MCF 10A (cell line): ENCODE results near the gene ANKRD49. TPM values are rescaled to one million over a fixed set of nuclear protein-coding genes. Genes with fewer than 3 reads are reported as not detected.

Experiments
- BruUV-seq: library from RNA; stranded (reverse); fragments of 400-500 nt; replicated peaks from 2 replicates; lab custom pipeline; 2021; lab: Mats Ljungman, UMichigan
- CTCF ChIA-PET: fragments of 300-600 bp; sonication (Branson Sonifier 250); formaldehyde crosslinking; extraction: SDS; loops from one replicate; lab custom pipeline; 2021; ENCODE audit warnings: antibody characterized with exemption, inconsistent platforms; lab: Yijun Ruan, JAX
- POLR2A ChIA-PET: fragments of 300-600, 350-650 bp; sonication (Branson Sonifier 250); formaldehyde crosslinking; extraction: SDS; loops from one replicate; lab custom pipeline; 2020; ENCODE audit warnings: antibody characterized with exemption, inconsistent platforms; lab: Yijun Ruan, JAX
- DNase-seq: peaks from one replicate; pipeline ENCODE4 v3.0.0-alpha.2; 2018; ENCODE audit not compliant: unreplicated experiment
- H3K27ac Mint-ChIP-seq: one replicate; pipeline ENCODE4 v1.8.0; 2022; ENCODE audit warnings: mild to moderate bottlenecking, low read depth, mixed read lengths; ENCODE audit not compliant: unreplicated experiment
- H3K27me3 Mint-ChIP-seq: one replicate; pipeline ENCODE4 v1.8.0; 2022; ENCODE audit warnings: mixed read lengths; ENCODE audit not compliant: insufficient read depth, unreplicated experiment
- H3K36me3 Mint-ChIP-seq: one replicate; pipeline ENCODE4 v1.8.0; 2022; ENCODE audit warnings: mild to moderate bottlenecking, moderate library complexity, mixed read lengths; ENCODE audit not compliant: insufficient read depth, unreplicated experiment
- H3K4me1 Mint-ChIP-seq: one replicate; pipeline ENCODE4 v1.8.0; 2022; ENCODE audit warnings: mixed read lengths; ENCODE audit not compliant: insufficient read depth, unreplicated experiment
- H3K4me3 Mint-ChIP-seq: one replicate; pipeline ENCODE4 v1.8.0; 2022; ENCODE audit warnings: mild to moderate bottlenecking, moderate library complexity, mixed read lengths; ENCODE audit not compliant: unreplicated experiment
- H3K9me3 Mint-ChIP-seq: one replicate; pipeline ENCODE4 v1.8.0; 2022; ENCODE audit warnings: mixed read lengths; ENCODE audit not compliant: unreplicated experiment
- CTCF ChIP-seq: fragments of 200-600 bp; IDR thresholded peaks from one replicate; pipeline ENCODE4 v1.8.0; 2022; ENCODE audit warnings: antibody characterized with exemption, mild to moderate bottlenecking; ENCODE audit not compliant: unreplicated experiment
- intact Hi-C: fragments of 100-400 bp; cut with micrococcal nuclease; formaldehyde crosslinking; loops from 2 replicates; pipeline ENCODE4 v1.14.1; 2022
- total RNA-seq: library from RNA; stranded (reverse); gene quantifications from 2 replicates; pipeline ENCODE4 v1.2.3, GENCODE V29; 2022

The ANKRD49 gene
- total RNA-seq, 1 experiment from 2014 or later: 9.7 TPM

- Mint-ChIP-seq H3K4me3 (no peak overlapping the region), H3K27me3 (no peaks in the 10 kb centered on the region), H3K36me3 (peaks cover 25% of the 10 kb centered on the region), H3K9me3 (no peaks in the 10 kb centered on the region), H3K4me1 (peaks cover 7% of the 10 kb centered on the region), H3K27ac (peak overlapping the region; percentile 36)
- no TSS peak for BruUV-seq
- POLR2A ChIA-PET: interaction anchor here (0.8 to 2.1 kb wide), 6 partner anchors 34 to 320 kb away, joined by 3 to 11 read pairs (median 6); partner anchors contain the start of genes ANKRD49, MRE11 and PANX1
- no peak for TF ChIP-seq CTCF
- CTCF ChIA-PET: interaction anchor here (0.7 to 1.8 kb wide), 5 partner anchors 12 to 554 kb away, joined by 3 to 7 read pairs (median 3); no protein-coding TSS in a partner anchor
- DNase-seq: no peak
- intact Hi-C loops: no loop called here
Measured at GRCh38 chr11:94449029-94449428, 44.8 kb upstream of the ANKRD49 start.

GRCh38 chr11:94449437-94449836, 44.3 kb upstream of the ANKRD49 start:
- POLR2A ChIA-PET: interaction anchor here (0.8 to 2.1 kb wide), 6 partner anchors 33 to 320 kb away, joined by 3 to 11 read pairs (median 6); partner anchors contain the start of genes ANKRD49, MRE11 and PANX1
- no TSS peak for BruUV-seq
- peak; percentile 91 for DNase-seq
- peak overlapping the region; percentile 36 for H3K27ac Mint-ChIP-seq
- CTCF ChIA-PET: interaction anchor here (0.7 to 1.8 kb wide), 5 partner anchors 12 to 554 kb away, joined by 3 to 7 read pairs (median 3); no protein-coding TSS in a partner anchor
- H3K4me1 Mint-ChIP-seq: peaks cover 7% of the 10 kb centered on the region
- no peak overlapping the region for H3K4me3 Mint-ChIP-seq
- H3K36me3 Mint-ChIP-seq: peaks cover 21% of the 10 kb centered on the region
- H3K27me3 Mint-ChIP-seq: no peaks in the 10 kb centered on the region
- H3K9me3 Mint-ChIP-seq: no peaks in the 10 kb centered on the region
- intact Hi-C loops: no loop called here
- TF ChIP-seq CTCF: no peak

GRCh38 chr11:94450048-94450447, 43.7 kb upstream of the ANKRD49 start:
- POLR2A ChIA-PET: interaction anchor here (0.6 to 2.1 kb wide), 7 partner anchors 14 to 710 kb away, joined by 3 to 11 read pairs (median 6); partner anchors contain the start of genes ANKRD49, MRE11 and PANX1
- Mint-ChIP-seq H3K36me3 (peaks cover 17% of the 10 kb centered on the region), H3K4me1 (peaks cover 7% of the 10 kb centered on the region), H3K9me3 (no peaks in the 10 kb centered on the region), H3K4me3 (no peak overlapping the region), H3K27ac (no peak overlapping the region), H3K27me3 (no peaks in the 10 kb centered on the region)
- BruUV-seq: no TSS peak
- TF ChIP-seq CTCF: no peak
- no peak for DNase-seq
- CTCF ChIA-PET: interaction anchor here (1.0 to 1.8 kb wide), 4 partner anchors 18 to 555 kb away, joined by 3 to 7 read pairs (median 5); no protein-coding TSS in a partner anchor
- intact Hi-C loops: no loop called here

- Mint-ChIP-seq H3K27ac (no peak overlapping the region), H3K36me3 (no peaks in the 10 kb centered on the region), H3K9me3 (no peaks in the 10 kb centered on the region), H3K27me3 (no peaks in the 10 kb centered on the region), H3K4me3 (no peak overlapping the region), H3K4me1 (peaks cover 7% of the 10 kb centered on the region)
- no peak for DNase-seq
- POLR2A ChIA-PET: interaction anchor here (0.8 kb wide), 1 partner anchor 40 kb away, joined by 3 read pairs; the partner anchor contains the start of genes ANKRD49 and MRE11
- intact Hi-C loops: no loop called here
- CTCF ChIA-PET: interaction anchor here (2.4 kb wide), 1 partner anchor 558 kb away, joined by 7 read pairs; no protein-coding TSS in a partner anchor
- TF ChIP-seq CTCF: no peak
- no TSS peak for BruUV-seq
Measured at GRCh38 chr11:94452988-94453387, 40.8 kb upstream of the ANKRD49 start.
